H1 (cell line): ENCODE results near the gene DHX32. TPM values are rescaled to one million over a fixed set of nuclear protein-coding genes. Genes with fewer than 3 reads are reported as not detected.

ENCODE experiments used
- CBX5 ChIP-seq: fragments of 300-800, 300-1000 bp; sonication (generic); IDR thresholded peaks from 2 replicates; pipeline ENCODE4 v1.7.1; 2016; ENCODE audit warnings: antibody characterized with exemption, low read length, low read depth
- MAFK ChIP-seq: IDR thresholded peaks from 2 replicates; pipeline ENCODE4 v1.6.1; 2012; ENCODE audit warnings: low read depth, mild to moderate bottlenecking, improper control_type of control experiment, low read length
- RFX5 ChIP-seq: IDR thresholded peaks from 2 replicates; pipeline ENCODE4 v1.6.1; 2011; ENCODE audit warnings: low read depth, low read length, improper control_type of control experiment, borderline replicate concordance
- SRF ChIP-seq: IDR thresholded peaks from 2 replicates; pipeline ENCODE4 v1.6.1; 2011; ENCODE audit warnings: mild to moderate bottlenecking, low read depth, low read length, moderate library complexity
- polyA plus RNA-seq, 7 experiments: library from polyadenylated mRNA; depleted of rRNA in 3 of 7; stranded (reverse) in 5 of 7; unstranded in 2 of 7; fragments of >200 nt in 5 of 7; fragments of 200-250 nt in 2 of 7; gene quantifications; 1 replicate in 5 of 7; 2 replicates in 1 of 7; 4 replicates in 1 of 7; pipeline versions ENCODE4 v1.2.1 to v1.2.3, GENCODE V29; 2011 to 2013; ENCODE audit warnings: missing spikeins in 2 of 7, mixed read lengths in 2 of 7
- total RNA-seq: library from RNA; stranded (reverse); fragmentation: NEBNext Ultra II Directional; extraction: Animal tissue kit (Norgen Biotek cat#: 25700); gene quantifications from 2 replicates; pipeline ENCODE4 v1.2.1, GENCODE V29; 2021

Gene DHX32
- total and polyA plus RNA-seq, 2 of the 8 experiments (the other 6 are each of a cell fraction or from before 2014, with no cell fraction given) = 12.4 to 15.8 TPM

DNA sequence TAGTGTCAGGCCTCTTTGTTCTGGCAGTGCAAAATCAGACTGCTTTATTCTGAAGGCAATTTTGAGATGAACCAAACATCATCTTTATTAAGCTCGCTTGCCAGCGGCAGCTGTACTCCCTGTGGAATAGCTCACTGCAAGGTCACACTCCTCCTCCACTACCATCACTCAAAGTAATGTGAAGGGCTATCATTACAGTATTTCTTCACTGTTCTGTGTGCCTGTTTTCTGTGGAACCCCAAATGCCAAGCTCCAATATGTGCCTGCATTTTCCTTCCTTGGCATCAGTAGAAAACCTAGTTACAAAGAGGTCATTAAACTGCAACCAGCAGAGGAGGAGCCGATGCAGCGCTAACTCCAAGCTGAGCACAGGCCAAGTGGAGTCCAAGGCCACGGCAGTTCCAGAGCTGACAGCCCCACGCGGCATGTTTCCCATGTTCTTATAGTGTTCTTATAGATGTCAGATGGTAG is 36.3 kb downstream of the DHX32 start (continued):
- TF ChIP-seq RFX5 (no peak), MAFK (no peak), SRF (no peak), CBX5 (no peak)
